GM19372 (cell line): ENCODE results near the gene IL1RAPL1.
"Not testable (repeated sequence)": the region's sequence is repeated elsewhere in the genome, so short reads cannot be mapped to it uniquely, and the experiment has no call there.

ENCODE experiments used
- ATAC-seq: cut with Tn5 transposase; IDR thresholded peaks from one replicate; pipeline ENCODE4 v1.9.1; 2021; ENCODE audit warnings: mild to moderate bottlenecking, low read depth, moderate library complexity; ENCODE audit not compliant: unreplicated experiment

The IL1RAPL1 gene

DNA sequence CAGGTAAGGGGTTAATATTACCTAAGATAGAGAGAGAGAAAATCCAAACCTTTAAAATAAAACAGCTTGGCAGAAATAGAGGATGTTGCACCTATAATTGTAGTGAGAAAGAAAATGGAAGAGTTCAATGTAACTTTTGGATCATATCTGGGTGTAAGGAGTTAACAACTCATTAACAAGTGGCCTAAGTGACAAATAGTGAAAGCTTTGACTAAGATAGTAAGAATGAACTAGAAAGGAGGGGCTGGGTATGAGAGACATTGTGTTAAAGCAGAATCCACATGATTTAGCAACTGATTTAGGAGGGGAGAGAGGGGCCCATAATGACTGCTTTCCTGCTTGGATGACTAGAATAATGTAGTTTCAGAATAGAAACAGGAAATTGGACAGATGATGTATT is 761.0 kb downstream of the IL1RAPL1 start:
- no peak for ATAC-seq

DNA sequence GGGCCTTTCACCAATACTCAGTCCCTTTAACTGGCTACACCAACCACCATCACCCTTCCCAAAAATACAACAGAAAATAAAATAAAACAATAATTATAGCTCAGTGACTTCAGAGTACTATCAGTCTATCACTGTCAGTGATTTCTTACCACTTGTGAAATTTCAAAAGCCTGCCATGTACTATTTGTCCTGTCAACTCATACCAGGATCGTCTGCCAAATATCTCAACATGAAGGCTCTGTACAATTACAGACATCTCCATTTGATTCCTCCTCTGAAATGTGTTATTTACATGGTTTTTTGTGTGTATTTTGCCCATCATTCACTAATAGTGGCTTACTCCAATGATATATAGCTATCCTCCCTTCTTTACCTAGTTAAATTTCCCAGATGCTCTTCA is 772.0 kb downstream of the IL1RAPL1 start:
- no peak for ATAC-seq

DNA sequence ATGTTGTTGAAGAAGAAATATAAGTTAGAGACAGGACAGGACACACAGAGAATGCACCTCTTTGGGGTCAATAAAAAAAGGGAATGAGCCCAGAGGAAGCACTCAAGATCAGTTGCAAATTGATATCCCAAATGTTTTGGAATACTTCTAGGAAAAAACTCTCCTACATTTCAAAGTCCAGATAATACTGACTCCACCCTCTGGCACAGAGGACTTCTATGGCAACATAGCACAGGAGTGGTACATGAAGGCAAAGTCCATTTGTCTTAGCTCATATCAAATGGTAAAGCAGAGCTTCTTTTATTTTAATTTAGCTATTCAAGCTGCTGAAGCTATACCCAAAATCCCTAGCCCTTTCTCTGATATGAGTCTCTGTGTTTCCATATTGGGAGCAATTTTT is 787.5 kb downstream of the IL1RAPL1 start:
- not testable (repeated sequence) for ATAC-seq

DNA sequence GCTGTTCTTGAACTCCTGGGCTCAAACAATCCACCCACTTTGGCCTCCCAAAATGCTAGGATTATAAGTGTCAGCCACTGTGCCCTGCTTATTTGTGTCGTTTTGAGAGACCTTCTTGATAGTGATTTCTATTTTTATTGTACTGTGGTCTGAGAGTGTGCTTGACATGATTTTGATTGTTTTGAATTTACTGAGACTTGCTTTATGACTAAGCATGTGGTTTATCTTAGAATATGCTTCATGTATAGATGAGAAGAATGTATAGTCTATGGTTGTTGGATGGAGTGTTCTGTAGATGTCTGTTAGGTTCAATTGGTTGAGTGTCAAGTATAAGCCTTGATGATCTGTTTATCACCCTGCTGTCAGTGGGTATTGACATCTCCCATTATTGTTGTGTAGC is 789.3 kb downstream of the IL1RAPL1 start:
- no peak for ATAC-seq

DNA sequence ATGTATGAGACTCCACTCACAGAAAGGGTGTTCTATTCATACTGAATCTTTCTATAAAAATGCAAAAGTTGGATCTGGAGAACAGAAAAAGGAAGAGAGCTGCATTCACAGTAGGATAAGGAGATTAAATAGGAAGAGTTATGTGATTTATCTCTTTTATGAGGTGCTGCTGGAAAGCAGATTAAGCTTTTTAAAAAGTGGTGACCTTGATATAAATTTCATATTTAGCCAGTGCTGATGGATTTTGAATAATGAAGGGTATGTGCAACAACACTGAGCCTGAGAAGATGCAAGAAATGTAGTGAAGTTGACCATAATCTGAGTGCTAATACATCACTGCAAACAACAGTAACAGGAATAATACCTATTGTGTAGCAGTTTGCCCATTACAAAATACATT is 795.6 kb downstream of the IL1RAPL1 start:
- ATAC-seq: no peak

DNA sequence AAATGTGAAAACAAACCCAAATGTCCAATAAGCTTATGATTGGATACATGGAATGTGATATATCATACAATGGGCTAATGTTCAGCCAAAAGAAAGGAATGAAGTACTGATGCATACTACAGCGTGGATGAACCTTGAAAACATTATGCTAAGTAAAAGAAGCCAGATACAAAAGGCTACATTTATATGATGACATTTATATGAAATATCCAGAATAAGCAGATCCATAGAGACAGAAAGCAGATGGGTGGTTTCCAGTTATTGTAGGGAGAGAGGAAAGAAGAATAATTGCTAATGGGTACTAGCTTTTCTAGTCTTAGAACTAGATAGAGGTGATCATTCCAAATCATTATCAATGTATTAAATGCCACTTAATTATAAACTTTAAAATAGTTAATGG is 801.3 kb downstream of the IL1RAPL1 start:
- ATAC-seq: no peak

DNA sequence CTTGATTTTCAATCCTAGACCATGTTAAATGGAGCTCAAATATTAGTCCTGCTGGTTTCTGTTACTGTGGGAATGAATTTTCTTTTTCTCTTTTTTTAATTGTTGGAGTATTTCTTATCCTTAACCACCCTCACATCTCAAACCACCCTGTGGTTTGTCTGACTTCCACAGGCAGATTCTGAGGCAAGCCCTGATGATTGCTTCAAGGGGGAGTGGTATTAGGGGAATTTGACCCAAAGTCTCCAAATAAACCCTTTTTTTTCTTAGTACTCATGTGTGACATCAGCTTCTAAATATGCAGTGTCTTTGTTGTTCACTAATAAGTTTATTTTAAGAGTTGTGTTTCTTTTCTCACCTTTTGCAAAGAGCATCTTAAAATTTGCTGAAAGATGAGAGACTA is 810.3 kb downstream of the IL1RAPL1 start:
- no peak for ATAC-seq

DNA sequence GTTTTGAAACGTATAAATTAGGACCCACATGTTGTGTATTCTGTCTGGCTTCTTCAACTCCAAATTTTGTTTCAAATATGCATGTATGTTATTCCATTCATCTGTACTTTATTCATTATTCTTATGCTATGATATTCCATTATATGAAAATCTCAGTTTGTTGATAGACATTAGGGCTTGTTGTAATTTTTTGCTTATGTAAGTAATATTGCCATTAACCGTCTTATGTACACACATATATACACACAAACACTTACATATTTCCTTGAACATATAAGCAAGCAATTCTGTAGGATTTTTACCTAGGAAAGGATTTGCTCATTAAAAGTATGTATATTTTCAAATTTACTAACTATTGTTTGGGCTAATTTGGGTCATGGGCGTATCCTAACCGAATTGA is 820.1 kb downstream of the IL1RAPL1 start:
- ATAC-seq: no peak

DNA sequence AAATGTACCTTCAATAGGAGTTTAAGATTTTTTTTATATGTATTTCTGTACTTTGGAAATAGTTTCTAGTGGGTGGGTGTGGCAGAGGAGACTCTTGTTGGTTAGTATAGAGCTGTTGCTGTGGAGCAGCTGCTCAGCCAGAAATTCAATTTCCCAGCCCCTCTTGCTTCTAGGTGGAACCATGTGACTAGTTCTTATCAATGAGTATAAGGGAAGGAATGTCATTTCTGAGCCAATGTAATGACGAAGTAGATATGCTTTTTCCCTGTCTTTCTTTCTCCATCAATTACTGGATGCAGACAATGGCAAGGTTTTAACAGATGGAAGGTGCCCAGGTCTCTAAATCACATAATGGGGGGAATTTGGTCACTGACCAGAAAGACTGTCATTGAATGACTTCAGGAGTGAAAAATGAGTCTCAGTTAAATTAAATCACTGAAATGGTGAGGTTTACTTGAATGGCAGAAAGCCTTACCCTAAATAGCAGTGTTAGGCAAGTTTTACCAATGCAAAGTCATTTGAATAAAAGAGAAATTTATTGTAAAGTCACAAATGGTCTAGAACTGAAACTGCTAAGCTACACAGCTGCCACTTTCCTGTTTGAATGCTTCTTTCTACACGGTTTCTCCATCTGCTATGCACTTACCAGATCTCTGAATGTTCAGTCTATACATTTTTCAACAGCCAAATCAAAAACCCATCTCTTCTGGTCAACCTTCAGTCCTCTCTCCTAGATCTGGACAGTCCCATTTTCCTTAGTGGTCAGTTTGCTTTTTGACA is 832.7 kb downstream of the IL1RAPL1 start:
- no peak for ATAC-seq

DNA sequence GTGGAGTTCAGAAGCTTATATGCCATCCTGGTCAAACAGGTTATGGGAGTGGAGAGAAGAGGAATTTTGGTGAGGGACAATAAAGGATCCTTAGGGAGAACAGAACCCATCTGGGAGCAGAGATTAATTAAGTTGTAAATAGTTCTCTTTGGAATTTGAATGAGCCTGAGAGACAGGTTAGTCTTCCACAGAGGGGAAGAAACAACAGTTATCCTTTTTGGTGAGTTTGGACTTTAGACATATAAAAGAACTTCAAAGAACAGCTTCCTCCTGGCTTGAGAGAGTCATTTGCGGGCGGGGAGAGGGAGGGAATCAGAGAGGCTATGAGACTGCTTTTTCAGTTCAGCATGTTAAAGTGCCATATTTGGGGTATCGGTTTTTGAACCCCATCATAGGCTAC is 834.8 kb downstream of the IL1RAPL1 start:
- ATAC-seq: no peak

DNA sequence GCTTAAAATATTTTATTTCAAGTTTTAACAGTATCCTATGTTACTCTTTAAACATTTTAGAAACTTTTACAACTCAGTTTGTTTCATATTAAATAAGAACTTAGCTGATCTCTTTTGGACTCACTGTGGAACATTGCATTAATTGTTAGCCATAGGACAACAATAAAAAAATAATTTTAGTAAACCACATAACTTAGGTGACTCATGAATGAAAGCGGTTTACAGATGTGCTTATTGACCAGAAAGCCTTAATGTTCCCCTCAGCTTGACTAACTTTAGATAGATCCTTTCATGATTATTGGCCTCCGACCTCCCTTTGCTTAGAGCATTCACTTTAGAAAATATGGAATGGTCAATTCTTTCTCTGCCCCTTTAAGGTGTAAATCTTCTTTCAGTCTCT is 844.6 kb downstream of the IL1RAPL1 start:
- ATAC-seq: no peak

DNA sequence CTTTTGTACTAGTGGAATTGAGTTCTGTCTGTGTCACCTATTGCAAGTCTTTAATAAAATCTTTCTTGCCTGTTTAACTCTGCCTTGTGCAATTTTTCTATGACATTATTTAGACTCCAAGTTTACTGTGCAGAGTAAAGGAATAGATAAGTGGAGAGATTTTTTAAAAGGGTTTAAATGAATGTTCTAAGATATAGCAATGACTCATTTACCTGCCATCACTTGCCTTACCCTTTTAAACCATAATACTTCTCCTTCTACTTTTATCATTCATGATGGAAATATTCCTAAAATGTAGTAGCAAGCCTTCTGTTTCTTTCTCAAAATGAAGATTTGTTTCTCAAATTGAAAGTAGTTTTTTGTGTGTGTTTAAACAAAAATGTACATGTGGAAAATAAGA is 845.3 kb downstream of the IL1RAPL1 start:
- ATAC-seq: no peak

DNA sequence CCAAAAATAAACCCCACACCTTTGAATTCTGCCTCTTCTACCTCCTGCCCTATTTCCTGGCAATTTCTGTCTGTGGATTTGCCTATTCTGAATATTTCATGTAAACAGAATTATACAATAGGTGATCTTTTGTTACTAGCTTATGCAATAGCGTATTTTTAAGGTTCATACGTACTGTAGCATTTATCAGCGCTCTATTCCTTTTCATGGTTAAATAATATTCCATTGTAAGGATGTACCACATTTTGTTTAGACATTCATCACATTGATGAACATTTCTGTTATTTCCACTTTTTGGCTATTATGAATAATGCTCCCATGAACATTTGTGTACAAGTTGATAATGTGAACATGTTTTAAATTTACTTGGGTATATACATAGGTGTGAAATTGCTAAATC is 847.7 kb downstream of the IL1RAPL1 start:
- ATAC-seq: no peak

DNA sequence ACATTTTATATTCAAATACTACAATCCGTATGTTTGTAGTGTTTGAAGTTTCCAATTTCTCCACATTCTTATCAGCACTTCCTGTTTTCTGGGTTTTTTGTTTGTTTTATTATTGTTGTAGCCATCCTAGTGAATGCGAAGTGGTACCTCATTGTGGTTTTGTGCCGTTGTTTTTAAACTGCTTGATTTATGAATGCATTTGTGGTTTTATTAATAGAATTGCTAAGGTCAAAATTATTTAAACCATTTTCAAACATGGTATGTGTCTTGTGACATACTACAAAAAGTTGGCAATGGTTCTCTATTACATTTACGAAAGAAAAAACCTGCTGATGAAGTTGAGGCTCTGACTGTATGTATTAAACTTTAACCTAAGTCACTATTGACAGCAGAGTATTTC is 848.1 kb downstream of the IL1RAPL1 start:
- ATAC-seq: no peak

DNA sequence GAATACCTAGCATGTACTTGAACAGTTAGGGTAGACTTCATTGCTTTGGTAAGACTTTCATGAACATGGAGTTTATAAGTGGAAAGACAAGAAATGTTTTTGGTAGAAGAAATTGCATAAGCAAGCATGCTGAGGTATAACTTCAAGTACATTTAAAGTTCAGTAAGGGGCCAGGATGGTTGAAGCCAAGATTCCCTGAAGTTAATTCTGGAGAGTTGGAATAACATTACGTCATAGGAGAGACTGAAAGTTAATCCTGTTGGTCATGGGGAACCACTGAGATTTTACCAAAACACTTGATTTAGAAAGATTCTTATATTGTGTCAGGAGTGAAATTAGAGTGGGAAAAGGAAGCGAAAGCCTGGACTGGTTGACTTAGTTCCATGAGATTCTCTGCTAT is 860.6 kb downstream of the IL1RAPL1 start:
- no peak for ATAC-seq

DNA sequence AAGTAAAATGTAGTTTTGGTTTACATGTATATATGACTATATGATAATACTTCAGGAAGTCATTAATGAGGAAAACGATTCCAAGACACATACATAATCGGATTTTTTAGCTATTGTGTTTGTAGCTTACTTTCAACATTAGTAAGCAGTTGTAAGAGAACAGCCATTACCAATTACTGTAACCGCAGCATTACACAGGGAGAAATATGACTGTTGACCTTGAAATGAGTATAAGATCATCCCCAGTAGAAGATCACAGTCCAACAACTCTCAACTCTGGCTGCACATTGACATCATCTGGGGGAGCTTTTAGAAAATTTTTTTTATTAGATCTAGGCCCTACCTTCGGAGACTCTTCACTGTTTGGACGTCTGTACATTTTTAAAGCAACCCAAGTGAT is 866.1 kb downstream of the IL1RAPL1 start:
- ATAC-seq: no peak

DNA sequence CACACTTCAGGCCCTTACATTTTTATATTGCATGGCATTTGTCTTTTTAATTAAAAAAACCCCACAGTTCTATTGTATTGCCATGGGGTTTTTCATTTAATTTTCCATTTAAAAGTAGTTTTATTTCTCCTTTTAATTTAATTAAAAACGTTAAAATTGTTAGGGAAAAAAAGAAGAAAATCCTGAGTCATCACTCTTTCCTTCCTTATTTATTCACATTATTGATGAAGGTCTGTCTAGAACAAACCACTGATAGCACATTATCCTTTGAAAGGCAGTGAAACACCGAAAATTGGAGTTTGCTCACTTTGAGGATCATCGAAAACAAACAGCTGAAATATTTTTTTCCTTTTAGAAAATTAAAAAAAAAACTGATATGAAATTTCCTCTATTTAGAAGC is 868.5 kb downstream of the IL1RAPL1 start:
- no peak for ATAC-seq

DNA sequence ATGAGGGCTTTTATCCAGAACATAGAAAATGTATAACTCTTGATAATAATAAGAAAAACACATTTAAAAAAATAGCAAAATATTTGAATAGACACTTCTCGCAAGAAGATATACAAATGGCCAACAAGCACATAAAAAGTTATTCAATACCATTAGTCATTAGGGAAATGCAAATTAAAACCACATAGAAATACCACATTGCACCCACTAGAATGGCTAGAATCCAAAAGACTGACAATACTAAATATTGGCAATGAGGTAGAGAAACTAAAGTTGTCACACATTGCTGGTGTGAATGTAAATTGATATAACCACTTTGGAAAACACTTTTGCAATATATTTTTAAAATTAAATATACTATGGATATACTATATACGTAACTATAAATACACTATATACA is 873.8 kb downstream of the IL1RAPL1 start:
- no peak for ATAC-seq

DNA sequence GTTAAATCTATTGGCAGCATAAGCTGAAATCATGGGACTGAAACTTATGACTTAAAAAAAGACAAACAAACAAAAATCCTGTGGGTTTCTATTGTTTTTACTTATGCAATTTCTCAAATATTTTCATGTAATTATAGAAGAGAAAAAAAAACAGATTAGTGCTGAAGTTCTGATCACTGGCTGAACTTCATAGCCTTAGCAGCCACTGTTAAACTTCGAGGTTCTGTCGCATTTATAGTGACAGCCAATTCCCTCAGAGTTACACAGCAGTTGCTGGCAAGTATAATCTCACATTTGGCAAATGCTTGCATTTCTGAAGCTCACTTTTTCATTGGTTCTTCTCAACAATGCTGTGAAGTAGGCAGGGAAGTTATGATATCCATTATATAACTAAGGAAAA is 879.2 kb downstream of the IL1RAPL1 start:
- ATAC-seq: no peak

DNA sequence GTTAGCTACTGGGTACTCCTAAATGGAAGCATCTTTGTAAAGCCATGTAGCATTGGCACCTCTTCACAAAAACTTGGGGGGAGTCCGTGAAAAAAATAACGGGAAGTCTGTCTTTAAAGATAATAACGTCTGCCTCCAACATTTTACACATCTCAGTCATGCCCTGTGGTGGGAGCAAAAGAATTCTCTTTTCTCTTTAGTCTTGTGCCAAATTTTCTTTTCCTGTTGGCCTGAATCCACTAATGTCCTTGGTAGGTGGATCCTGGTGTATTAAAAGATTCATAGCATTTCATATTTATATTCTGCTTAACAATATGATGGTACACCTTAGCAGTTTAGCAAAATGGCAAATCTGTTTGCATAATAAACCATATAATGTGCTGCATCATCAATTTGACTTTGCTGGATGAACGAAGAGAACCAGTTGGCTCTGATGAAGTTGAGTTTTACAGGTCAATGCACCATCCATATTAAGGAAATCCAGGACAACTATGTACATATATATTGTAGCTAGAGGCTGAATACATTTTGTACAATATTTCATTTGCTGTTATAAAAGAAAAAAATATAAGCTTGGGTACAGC is 881.8 kb downstream of the IL1RAPL1 start:
- ATAC-seq: no peak

DNA sequence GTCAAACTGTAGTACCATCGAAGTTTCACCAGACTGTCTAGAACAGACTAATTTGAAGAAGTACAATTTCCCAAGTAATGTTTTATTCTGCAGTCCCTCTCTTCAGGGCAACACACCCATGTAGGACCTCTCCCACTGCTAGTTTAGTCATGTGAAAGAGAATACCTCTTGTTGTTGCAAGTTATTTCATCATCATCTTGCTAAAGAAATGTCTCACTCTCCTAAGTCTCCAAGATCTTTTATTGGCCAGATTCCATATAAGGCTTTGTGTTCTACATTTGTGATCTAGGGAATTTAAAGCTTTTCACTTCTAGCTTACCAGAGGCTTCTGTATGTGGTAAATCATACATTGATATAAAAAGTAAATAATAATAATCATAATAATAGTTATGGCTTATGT is 882.8 kb downstream of the IL1RAPL1 start:
- no peak for ATAC-seq

DNA sequence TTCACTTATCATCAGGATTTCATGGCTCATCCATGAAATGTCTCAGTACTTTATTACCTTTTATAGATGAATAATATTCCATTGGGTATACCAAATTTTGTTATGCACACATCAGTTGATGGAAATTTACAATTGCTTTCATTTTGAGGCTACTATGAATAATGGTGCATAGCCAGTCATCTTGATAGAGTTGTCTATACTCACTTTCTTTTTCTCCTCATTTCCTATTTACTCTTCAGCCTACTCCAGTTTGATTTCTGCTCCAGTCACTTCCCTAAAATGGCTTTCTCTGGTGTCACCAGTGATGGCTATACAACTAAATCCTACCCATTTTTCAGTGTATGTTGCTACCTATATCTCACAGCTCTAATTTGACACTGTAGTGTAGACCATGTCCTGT is 884.6 kb downstream of the IL1RAPL1 start:
- ATAC-seq: no peak
